Measurements from ENCODE around the gene SPTLC2. TPM values are rescaled to one million over a fixed set of nuclear protein-coding genes. Genes with fewer than 3 reads are reported as not detected.
A peak's percentile ranks its signal among the peaks of the same experiment; 100 is the strongest.

SPTLC2 gene
- total RNA-seq, 4 donors from 2014 or later = 18.9 to 24.6 (median 22.8) TPM

DNA sequence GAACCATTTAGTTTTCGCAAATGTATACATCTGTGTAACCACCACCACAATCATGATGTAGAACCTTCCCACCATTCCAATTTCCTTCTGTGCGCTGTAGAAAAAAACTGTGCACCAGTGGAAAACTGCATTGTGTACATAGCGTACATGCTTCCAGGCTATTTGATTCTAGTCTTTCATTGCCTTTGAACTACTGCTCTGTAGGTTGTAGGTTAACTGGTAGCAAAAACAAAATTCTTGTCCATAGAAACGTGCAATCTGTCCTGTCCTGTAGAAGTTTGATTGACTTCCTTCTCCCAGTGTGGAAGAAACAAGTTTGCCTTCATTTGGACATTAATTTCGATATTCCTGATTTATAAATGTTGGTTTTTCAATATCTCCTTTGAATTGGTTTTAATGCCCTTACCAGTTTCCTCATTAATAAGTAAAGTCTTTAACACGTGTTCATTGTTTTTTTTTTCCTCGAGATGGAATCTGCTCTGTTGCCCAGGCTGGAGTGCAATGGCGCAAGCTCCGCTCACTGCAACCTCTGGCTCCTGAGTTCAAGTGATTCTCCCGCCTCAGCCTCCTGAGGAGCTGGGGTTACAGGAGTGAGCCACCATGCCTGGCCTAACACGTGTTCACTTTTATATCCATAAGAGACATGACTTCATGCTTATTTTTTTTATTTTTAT, 114.2 kb downstream of the SPTLC2 start:
- DNase-seq (ENCODE audit: low spot score in 2 of 2) = no peak
- Histone ChIP-seq H3K27ac (no peak overlapping the region), H3K4me1 (peaks cover 16% of the 10 kb centered on the region), H3K27me3 (peaks cover 24% of the 10 kb centered on the region), H3K36me3 (peaks cover under 1% of the 10 kb centered on the region), H3K4me3 (no peak overlapping the region), H3K9me3 (no peaks in the 10 kb centered on the region)
- 78% methylated on average over 11 of the region's 11 CpGs for WGBS
- TF ChIP-seq POLR2AphosphoS5 (IDR thresholded peaks at IDR 0.05) (no peak), EP300 (IDR thresholded peaks at IDR 0.05) (no peak), POLR2A (IDR thresholded peaks at IDR 0.05) (no peak), CTCF (IDR thresholded peaks at IDR 0.05) (no peak)

GRCh38 chr14:77498984-77499527, 117.4 kb downstream of the SPTLC2 start:
- H3K4me1 ChIP-seq = peaks cover 16% of the 10 kb centered on the region
- 6% methylated on average over 16 of the region's 53 CpGs for WGBS
- no peaks in the 10 kb centered on the region for H3K9me3 ChIP-seq
- no peak overlapping the region for H3K27ac ChIP-seq
- no peaks in the 10 kb centered on the region for H3K36me3 ChIP-seq
- TF ChIP-seq POLR2AphosphoS5 (IDR thresholded peaks at IDR 0.05) = no peak
- TF ChIP-seq CTCF (IDR thresholded peaks at IDR 0.05) = no peak
- no peak for TF ChIP-seq EP300 (IDR thresholded peaks at IDR 0.05)
- TF ChIP-seq POLR2A (IDR thresholded peaks at IDR 0.05) = no peak
- H3K4me3 ChIP-seq = peak overlapping the region; percentile 74
- DNase-seq (ENCODE audit: low spot score in 2 of 2) = no peak
- peaks cover 26% of the 10 kb centered on the region for H3K27me3 ChIP-seq

- TF ChIP-seq CTCF (IDR thresholded peaks at IDR 0.05) = no peak
- no peak for TF ChIP-seq POLR2AphosphoS5 (IDR thresholded peaks at IDR 0.05)
- no peak for TF ChIP-seq POLR2A (IDR thresholded peaks at IDR 0.05)
- TF ChIP-seq EP300 (IDR thresholded peaks at IDR 0.05) = no peak
- 5% methylated on average over 33 of the region's 104 CpGs for WGBS
- Histone ChIP-seq H3K4me1 (peaks cover 16% of the 10 kb centered on the region), H3K36me3 (no peaks in the 10 kb centered on the region), H3K27ac (no peak within 1 kb of the TSS), H3K27me3 (peaks cover 26% of the 10 kb centered on the region), H3K4me3 (peak within 1 kb of the TSS; percentile 74), H3K9me3 (no peaks in the 10 kb centered on the region)
- DNase-seq (ENCODE audit: low spot score in 2 of 2) = no peak
Observed at GRCh38 chr14:77498120-77498979, 118.1 kb downstream of the SPTLC2 start, which contains the start of gene ISM2. ISM2 (minus strand) TSS chr14:77498816; CDS start chr14:77498793, 23 bp downstream.

- no peaks in the 10 kb centered on the region for H3K9me3 ChIP-seq
- DNase-seq (ENCODE audit: low spot score in 2 of 2) = peak in 1 of 2 donors; percentile 15
- no peak for TF ChIP-seq EP300 (IDR thresholded peaks at IDR 0.05)
- no peak for TF ChIP-seq CTCF (IDR thresholded peaks at IDR 0.05)
- TF ChIP-seq POLR2AphosphoS5 (IDR thresholded peaks at IDR 0.05) = no peak
- TF ChIP-seq POLR2A (IDR thresholded peaks at IDR 0.05) = no peak
- peaks cover 16% of the 10 kb centered on the region for H3K4me1 ChIP-seq
- H3K27me3 ChIP-seq = peaks cover 26% of the 10 kb centered on the region
- H3K27ac ChIP-seq = no peak overlapping the region
- H3K4me3 ChIP-seq = no peak overlapping the region
- no peaks in the 10 kb centered on the region for H3K36me3 ChIP-seq
- 39% methylated on average over 7 of the region's 7 CpGs for WGBS
Observed at GRCh38 chr14:77495334-77495733, 121.1 kb downstream of the SPTLC2 start.

DNA sequence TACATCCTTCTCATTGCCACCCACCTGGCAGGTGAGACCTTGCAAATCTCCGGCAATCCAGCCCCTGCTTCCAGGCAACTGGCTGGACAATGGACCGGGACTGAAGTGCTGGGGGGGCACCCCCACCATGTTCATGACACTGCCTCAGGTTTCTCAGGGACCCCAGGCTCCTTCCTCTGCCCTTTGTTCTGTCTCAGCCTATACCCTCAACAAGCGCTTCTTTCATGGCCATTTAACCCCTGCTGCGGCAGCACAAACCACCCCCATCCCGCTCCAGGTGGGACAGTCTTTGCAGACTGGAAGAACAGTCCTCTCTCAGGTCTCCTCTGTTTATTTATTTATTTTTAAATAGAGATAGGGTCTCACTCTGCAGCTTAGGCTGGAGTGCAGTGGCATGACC, 125.4 kb downstream of the SPTLC2 start:
- Histone ChIP-seq H3K4me3 (no peak overlapping the region), H3K27me3 (no peaks in the 10 kb centered on the region), H3K9me3 (no peaks in the 10 kb centered on the region), H3K36me3 (no peaks in the 10 kb centered on the region), H3K4me1 (no peaks in the 10 kb centered on the region), H3K27ac (no peak overlapping the region)
- 84% methylated on average over 5 of the region's 5 CpGs for WGBS
- TF ChIP-seq CTCF (IDR thresholded peaks at IDR 0.05) (no peak), POLR2A (IDR thresholded peaks at IDR 0.05) (no peak), POLR2AphosphoS5 (IDR thresholded peaks at IDR 0.05) (no peak), EP300 (IDR thresholded peaks at IDR 0.05) (no peak)
- no peak for DNase-seq (ENCODE audit: low spot score in 2 of 2)

Data from suprapubic skin (tissue), 4 donors.